ENCODE results near the gene SEMA5A. TPM values are rescaled to one million over a fixed set of nuclear protein-coding genes. Genes with fewer than 3 reads are reported as not detected.
A peak's percentile ranks its signal among the peaks of the same experiment; 100 is the strongest.

SEMA5A gene, protein sequence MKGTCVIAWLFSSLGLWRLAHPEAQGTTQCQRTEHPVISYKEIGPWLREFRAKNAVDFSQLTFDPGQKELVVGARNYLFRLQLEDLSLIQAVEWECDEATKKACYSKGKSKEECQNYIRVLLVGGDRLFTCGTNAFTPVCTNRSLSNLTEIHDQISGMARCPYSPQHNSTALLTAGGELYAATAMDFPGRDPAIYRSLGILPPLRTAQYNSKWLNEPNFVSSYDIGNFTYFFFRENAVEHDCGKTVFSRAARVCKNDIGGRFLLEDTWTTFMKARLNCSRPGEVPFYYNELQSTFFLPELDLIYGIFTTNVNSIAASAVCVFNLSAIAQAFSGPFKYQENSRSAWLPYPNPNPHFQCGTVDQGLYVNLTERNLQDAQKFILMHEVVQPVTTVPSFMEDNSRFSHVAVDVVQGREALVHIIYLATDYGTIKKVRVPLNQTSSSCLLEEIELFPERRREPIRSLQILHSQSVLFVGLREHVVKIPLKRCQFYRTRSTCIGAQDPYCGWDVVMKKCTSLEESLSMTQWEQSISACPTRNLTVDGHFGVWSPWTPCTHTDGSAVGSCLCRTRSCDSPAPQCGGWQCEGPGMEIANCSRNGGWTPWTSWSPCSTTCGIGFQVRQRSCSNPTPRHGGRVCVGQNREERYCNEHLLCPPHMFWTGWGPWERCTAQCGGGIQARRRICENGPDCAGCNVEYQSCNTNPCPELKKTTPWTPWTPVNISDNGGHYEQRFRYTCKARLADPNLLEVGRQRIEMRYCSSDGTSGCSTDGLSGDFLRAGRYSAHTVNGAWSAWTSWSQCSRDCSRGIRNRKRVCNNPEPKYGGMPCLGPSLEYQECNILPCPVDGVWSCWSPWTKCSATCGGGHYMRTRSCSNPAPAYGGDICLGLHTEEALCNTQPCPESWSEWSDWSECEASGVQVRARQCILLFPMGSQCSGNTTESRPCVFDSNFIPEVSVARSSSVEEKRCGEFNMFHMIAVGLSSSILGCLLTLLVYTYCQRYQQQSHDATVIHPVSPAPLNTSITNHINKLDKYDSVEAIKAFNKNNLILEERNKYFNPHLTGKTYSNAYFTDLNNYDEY
- 10.8 and 11.9 TPM in 2 replicates for total RNA-seq (ENCODE audit: low replicate concordance)

DNA sequence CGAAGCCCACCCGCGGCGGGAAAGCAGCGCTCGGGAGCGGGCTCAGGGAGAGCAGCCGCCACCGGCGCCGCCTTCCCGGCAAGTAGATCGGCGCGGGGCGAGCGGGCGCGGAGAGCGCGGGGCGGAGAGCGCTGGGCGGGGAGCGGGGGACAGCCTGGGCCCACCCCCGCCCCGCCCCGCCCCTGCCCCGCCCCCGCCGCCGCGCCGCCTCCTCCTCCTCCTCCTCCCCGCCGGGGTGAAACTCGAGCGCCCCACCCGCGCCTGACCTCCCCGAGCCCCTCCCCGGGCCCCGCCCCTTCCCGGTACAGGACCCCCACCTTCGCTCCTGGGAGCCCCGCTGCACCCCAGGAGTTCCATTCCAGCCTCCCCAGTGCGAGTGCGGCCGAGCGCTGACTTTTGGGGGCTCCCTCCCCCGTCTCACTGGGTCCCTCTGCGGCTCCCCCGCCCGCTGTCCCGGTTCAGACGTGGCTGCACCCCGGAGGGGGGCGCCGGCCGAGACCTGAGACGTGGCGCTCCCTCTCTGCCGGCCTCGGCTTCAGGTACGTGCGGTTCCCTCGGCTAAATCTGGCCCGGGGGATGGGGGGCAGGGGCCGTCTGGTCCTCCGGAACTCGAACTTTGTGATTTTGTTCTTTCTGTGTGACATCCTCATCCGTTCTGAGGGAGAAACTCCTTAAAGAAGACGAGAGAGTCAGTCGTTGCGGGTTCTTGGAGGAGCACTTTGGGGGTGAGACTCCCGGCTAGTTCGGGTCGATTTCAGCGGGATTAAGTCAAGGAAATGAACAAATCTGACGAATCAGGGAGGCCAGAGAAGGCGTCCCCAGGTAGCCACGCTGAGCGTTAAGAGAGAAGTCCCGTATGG is at the start of gene SEMA5A:
Gene SEMA5A, minus strand, starts transcription at position 84 of the 860 bp plus-strand sequence. CDS start 166,129 bp downstream, outside the sequence.
- Histone ChIP-seq H3K9me3 (ENCODE audit: low read depth) (no peaks in the 10 kb centered on the region), H3K36me3 (no peaks in the 10 kb centered on the region), H3K9ac (no peak within 1 kb of the TSS), H3K79me2 (ENCODE audit: low read depth) (peaks cover 13% of the 10 kb centered on the region), H3K27ac (no peak within 1 kb of the TSS), H3K4me3 (peak within 1 kb of the TSS; percentile 90), H3K4me1 (peaks cover 27% of the 10 kb centered on the region), H3K4me2 (peak within 1 kb of the TSS; percentile 99), H2AFZ (replicated peaks) (peak within 1 kb of the TSS; percentile 91), H3K27me3 (peaks cover 3% of the 10 kb centered on the region), H3F3A (ENCODE audit: low read depth) (peaks cover 8% of the 10 kb centered on the region), H4K20me1 (ENCODE audit: low read depth) (peaks cover 4% of the 10 kb centered on the region)
- H3K9me3 Mint-ChIP-seq, result no peaks in the 10 kb centered on the region
- H3K27me3 Mint-ChIP-seq (ENCODE audit: insufficient read depth, low read depth), result peaks cover 5% of the 10 kb centered on the region
- TF ChIP-seq, protein P1, sequence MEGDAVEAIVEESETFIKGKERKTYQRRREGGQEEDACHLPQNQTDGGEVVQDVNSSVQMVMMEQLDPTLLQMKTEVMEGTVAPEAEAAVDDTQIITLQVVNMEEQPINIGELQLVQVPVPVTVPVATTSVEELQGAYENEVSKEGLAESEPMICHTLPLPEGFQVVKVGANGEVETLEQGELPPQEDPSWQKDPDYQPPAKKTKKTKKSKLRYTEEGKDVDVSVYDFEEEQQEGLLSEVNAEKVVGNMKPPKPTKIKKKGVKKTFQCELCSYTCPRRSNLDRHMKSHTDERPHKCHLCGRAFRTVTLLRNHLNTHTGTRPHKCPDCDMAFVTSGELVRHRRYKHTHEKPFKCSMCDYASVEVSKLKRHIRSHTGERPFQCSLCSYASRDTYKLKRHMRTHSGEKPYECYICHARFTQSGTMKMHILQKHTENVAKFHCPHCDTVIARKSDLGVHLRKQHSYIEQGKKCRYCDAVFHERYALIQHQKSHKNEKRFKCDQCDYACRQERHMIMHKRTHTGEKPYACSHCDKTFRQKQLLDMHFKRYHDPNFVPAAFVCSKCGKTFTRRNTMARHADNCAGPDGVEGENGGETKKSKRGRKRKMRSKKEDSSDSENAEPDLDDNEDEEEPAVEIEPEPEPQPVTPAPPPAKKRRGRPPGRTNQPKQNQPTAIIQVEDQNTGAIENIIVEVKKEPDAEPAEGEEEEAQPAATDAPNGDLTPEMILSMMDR (IDR thresholded peaks at IDR 0.05), result no peak
- TF ChIP-seq EZH2 (IDR thresholded peaks at IDR 0.05) (no peak), EZH2phosphoT487 (IDR thresholded peaks at IDR 0.05) (no peak)
- H3K27ac Mint-ChIP-seq, result peak within 1 kb of the TSS; percentile 78
- peaks cover 9% of the 10 kb centered on the region for H3K36me3 Mint-ChIP-seq
- peaks cover 24% of the 10 kb centered on the region for H3K4me1 Mint-ChIP-seq
- DNase-seq (ENCODE audit: low spot score), result peak; percentile 90
- H3K4me3 Mint-ChIP-seq, result peak within 1 kb of the TSS; percentile 94

DNA sequence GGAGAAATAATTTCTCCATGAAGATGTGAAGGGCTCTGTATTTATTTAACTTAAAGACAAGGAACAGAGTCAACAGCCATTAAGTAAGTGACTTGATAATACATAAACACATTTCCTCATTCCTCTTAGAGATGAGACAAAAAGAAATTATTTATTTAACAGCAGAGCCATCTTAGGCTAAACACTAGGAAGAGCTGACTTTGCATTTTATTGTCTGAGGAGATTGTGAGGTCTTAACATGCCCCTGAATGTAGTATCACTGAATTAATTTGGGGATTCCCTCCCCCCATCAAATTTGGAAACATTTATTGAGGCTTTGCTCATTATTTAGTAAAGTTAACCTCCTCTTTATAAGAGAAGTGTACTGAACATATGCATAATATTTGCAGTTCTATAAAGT is 49.0 kb upstream of the SEMA5A start:
- Histone ChIP-seq H3K4me3 (no peak overlapping the region), H3K79me2 (ENCODE audit: low read depth) (no peaks in the 10 kb centered on the region), H4K20me1 (ENCODE audit: low read depth) (no peaks in the 10 kb centered on the region), H3F3A (ENCODE audit: low read depth) (peaks cover 7% of the 10 kb centered on the region), H3K36me3 (no peaks in the 10 kb centered on the region), H3K4me2 (no peak overlapping the region), H3K9me3 (ENCODE audit: low read depth) (no peaks in the 10 kb centered on the region), H2AFZ (replicated peaks) (no peak overlapping the region), H3K27ac (no peak overlapping the region), H3K9ac (no peak overlapping the region), H3K4me1 (peaks cover 41% of the 10 kb centered on the region), H3K27me3 (no peaks in the 10 kb centered on the region)
- H3K27ac Mint-ChIP-seq, result no peak overlapping the region
- H3K36me3 Mint-ChIP-seq, result no peaks in the 10 kb centered on the region
- no peak overlapping the region for H3K4me3 Mint-ChIP-seq
- H3K4me1 Mint-ChIP-seq, result peaks cover 46% of the 10 kb centered on the region
- H3K9me3 Mint-ChIP-seq, result no peaks in the 10 kb centered on the region
- H3K27me3 Mint-ChIP-seq (ENCODE audit: insufficient read depth, low read depth), result peaks cover 12% of the 10 kb centered on the region
- no peak for TF ChIP-seq EZH2phosphoT487 (IDR thresholded peaks at IDR 0.05)
- TF ChIP-seq EZH2 (IDR thresholded peaks at IDR 0.05), result no peak
- TF ChIP-seq, protein P1 (IDR thresholded peaks at IDR 0.05), result no peak
- no peak for DNase-seq (ENCODE audit: low spot score)
